HEK293 (cell line): ENCODE data around the gene KCNK2.

Experiments used
- MYNN ChIP-seq: fragments of 450-650 bp; formaldehyde crosslinking; IDR thresholded peaks from 2 replicates; pipeline ENCODE4 v1.5.1; 2016; ENCODE audit warnings: missing biosample characterization, missing genetic modification characterization, borderline replicate concordance
- TCF7L2 ChIP-seq: IDR thresholded peaks from 2 replicates; pipeline ENCODE4 v1.6.1; 2011; ENCODE audit warnings: low read depth, mild to moderate bottlenecking, inconsistent platforms, low read length, moderate library complexity, borderline replicate concordance
- ZBTB1 ChIP-seq: fragments of 450-650 bp; formaldehyde crosslinking; IDR thresholded peaks from 2 replicates; pipeline ENCODE4 v1.5.1; 2016; ENCODE audit warnings: missing biosample characterization, missing genetic modification characterization
- ZBTB21 ChIP-seq: fragments of 450-650 bp; formaldehyde crosslinking; IDR thresholded peaks from 2 replicates; pipeline ENCODE4 v1.5.1; 2017; ENCODE audit warnings: missing biosample characterization, missing genetic modification characterization
- ZNF211 ChIP-seq: fragments of 450-650 bp; formaldehyde crosslinking; IDR thresholded peaks from 2 replicates; pipeline ENCODE4 v1.5.1; 2016; ENCODE audit warnings: low read depth, missing biosample characterization, missing genetic modification characterization
- ZNF23 ChIP-seq: fragments of 450-650 bp; formaldehyde crosslinking; IDR thresholded peaks from 2 replicates; pipeline ENCODE4 v1.5.1; 2016; ENCODE audit warnings: missing biosample characterization, missing genetic modification characterization, borderline replicate concordance
- ZNF529 ChIP-seq: fragments of 450-650 bp; formaldehyde crosslinking; IDR thresholded peaks from 2 replicates; pipeline ENCODE4 v1.5.1; 2017; ENCODE audit warnings: missing genetic modification characterization, missing biosample characterization; ENCODE audit not compliant: insufficient replicate concordance
- ZNF660 ChIP-seq: fragments of 450-650 bp; IDR thresholded peaks from 2 replicates; pipeline ENCODE4 v1.5.1; 2018; ENCODE audit warnings: missing biosample characterization, mild to moderate bottlenecking, missing genetic modification characterization
- TF ChIP-seq, protein P1 (sequence below): fragments of 450-650 bp; formaldehyde crosslinking; IDR thresholded peaks from 2 replicates; pipeline ENCODE4 v1.5.1; 2016; ENCODE audit warnings: missing biosample characterization, missing genetic modification characterization
- TF ChIP-seq, protein P2 (sequence below): fragments of 450-650 bp; formaldehyde crosslinking; IDR thresholded peaks from 2 replicates; pipeline ENCODE4 v1.5.1; 2016; ENCODE audit warnings: missing biosample characterization, missing genetic modification characterization
- TF ChIP-seq, protein P3 (sequence below): fragments of 450-650 bp; formaldehyde crosslinking; IDR thresholded peaks from 2 replicates; pipeline ENCODE4 v1.5.1; 2016; ENCODE audit warnings: missing biosample characterization, missing genetic modification characterization

DNA sequence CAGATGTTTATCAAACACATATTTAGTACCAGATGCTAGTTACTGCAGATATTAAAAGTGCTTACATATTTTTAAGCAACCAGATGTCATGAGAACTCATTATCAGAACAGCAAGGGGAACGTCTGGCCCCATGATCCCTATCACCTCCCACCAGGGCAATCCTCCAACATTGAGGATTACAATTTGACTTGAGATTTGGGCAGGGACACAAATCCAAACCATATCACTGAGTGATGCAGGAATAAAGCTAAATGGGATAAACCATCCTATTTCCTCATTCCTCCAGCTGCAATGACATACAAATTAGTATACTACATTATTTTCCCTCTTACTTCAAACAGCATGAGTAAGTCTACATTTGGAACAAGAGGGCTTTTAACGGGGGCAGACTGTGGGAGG lies 3.1 kb upstream of the KCNK2 start:
- TF ChIP-seq ZNF529 (tag by site-specific recombination) (no peak), ZNF660 (no peak), MYNN (tag by site-specific recombination) (no peak), ZBTB21 (tag by site-specific recombination) (no peak), ZNF23 (tag by site-specific recombination) (no peak), ZBTB1 (tag by site-specific recombination) (no peak), TCF7L2 (no peak), ZNF211 (tag by site-specific recombination) (no peak)
- TF ChIP-seq, protein P1, sequence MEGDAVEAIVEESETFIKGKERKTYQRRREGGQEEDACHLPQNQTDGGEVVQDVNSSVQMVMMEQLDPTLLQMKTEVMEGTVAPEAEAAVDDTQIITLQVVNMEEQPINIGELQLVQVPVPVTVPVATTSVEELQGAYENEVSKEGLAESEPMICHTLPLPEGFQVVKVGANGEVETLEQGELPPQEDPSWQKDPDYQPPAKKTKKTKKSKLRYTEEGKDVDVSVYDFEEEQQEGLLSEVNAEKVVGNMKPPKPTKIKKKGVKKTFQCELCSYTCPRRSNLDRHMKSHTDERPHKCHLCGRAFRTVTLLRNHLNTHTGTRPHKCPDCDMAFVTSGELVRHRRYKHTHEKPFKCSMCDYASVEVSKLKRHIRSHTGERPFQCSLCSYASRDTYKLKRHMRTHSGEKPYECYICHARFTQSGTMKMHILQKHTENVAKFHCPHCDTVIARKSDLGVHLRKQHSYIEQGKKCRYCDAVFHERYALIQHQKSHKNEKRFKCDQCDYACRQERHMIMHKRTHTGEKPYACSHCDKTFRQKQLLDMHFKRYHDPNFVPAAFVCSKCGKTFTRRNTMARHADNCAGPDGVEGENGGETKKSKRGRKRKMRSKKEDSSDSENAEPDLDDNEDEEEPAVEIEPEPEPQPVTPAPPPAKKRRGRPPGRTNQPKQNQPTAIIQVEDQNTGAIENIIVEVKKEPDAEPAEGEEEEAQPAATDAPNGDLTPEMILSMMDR (tag by site-specific recombination), result no peak
- TF ChIP-seq, protein P2, sequence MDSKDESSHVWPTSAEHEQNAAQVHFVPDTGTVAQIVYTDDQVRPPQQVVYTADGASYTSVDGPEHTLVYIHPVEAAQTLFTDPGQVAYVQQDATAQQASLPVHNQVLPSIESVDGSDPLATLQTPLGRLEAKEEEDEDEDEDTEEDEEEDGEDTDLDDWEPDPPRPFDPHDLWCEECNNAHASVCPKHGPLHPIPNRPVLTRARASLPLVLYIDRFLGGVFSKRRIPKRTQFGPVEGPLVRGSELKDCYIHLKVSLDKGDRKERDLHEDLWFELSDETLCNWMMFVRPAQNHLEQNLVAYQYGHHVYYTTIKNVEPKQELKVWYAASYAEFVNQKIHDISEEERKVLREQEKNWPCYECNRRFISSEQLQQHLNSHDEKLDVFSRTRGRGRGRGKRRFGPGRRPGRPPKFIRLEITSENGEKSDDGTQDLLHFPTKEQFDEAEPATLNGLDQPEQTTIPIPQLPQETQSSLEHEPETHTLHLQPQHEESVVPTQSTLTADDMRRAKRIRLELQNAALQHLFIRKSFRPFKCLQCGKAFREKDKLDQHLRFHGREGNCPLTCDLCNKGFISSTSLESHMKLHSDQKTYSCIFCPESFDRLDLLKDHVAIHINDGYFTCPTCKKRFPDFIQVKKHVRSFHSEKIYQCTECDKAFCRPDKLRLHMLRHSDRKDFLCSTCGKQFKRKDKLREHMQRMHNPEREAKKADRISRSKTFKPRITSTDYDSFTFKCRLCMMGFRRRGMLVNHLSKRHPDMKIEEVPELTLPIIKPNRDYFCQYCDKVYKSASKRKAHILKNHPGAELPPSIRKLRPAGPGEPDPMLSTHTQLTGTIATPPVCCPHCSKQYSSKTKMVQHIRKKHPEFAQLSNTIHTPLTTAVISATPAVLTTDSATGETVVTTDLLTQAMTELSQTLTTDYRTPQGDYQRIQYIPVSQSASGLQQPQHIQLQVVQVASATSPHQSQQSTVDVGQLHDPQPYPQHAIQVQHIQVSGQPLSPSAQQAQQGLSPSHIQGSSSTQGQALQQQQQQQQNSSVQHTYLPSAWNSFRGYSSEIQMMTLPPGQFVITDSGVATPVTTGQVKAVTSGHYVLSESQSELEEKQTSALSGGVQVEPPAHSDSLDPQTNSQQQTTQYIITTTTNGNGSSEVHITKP, result no peak
- TF ChIP-seq, protein P3, sequence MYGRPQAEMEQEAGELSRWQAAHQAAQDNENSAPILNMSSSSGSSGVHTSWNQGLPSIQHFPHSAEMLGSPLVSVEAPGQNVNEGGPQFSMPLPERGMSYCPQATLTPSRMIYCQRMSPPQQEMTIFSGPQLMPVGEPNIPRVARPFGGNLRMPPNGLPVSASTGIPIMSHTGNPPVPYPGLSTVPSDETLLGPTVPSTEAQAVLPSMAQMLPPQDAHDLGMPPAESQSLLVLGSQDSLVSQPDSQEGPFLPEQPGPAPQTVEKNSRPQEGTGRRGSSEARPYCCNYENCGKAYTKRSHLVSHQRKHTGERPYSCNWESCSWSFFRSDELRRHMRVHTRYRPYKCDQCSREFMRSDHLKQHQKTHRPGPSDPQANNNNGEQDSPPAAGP (tag by site-specific recombination), result no peak
